ENCODE measurements around the gene GNAL.

DNA sequence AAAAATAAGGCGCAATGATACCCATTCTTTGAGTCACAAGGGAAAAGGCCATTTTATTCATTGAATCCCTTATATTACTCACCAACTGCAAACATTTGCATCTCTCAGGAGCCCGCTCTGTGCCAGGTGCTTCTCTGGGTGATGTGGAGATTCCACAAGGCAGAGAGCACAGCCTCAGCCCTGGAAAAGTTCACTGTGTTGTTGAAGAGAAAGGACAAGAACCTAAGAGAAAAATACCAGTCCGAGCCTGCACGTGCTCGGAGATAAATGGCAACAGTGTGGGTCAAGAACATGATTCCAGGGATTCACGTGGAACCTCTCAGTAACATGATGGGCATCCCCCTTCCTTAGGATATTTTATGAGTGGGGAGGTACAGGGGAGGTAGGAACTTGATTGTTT, 11.8 kb downstream of the GNAL start:
- TF ChIP-seq MAX (IDR thresholded peaks at IDR 0.05; ENCODE audit: low read depth, low read length) (no peak), CTCF (IDR thresholded peaks at IDR 0.05; ENCODE audit: low read depth, low read length) (no peak), POLR2A (IDR thresholded peaks at IDR 0.05; ENCODE audit: extremely low read depth, insufficient read length) (no peak), MYC (IDR thresholded peaks at IDR 0.05; ENCODE audit: low read depth, low read length) (no peak)

Measured in NB4 (cell line).